HCT116 (cell line): Measurements from ENCODE around the gene PIEZO2. TPM values are rescaled to one million over a fixed set of nuclear protein-coding genes. Genes with fewer than 3 reads are reported as not detected.

Experiments used
- ATAC-seq: fragments of 200-7000 bp; cut with Tn5 transposase; 2 replicates; pipeline ENCODE4 v1.9.1; 2020; ENCODE audit warnings: mild to moderate bottlenecking, moderate library complexity
- BruUV-seq: library from RNA; stranded (reverse); fragments of 400-500 nt; replicated peaks from 2 replicates; lab custom pipeline; 2021; lab: Mats Ljungman, UMichigan
- CTCF ChIA-PET: fragments of 300-600 bp; sonication (Branson Sonifier 250); formaldehyde crosslinking; loops from one replicate; lab custom pipeline; 2021; ENCODE audit warnings: antibody characterized with exemption; lab: Charles Lee
- POLR2A ChIA-PET: fragments of 300-600, 350-600 bp; sonication (Branson Sonifier 250); formaldehyde crosslinking; loops from one replicate; lab custom pipeline; 2021; ENCODE audit warnings: antibody characterized with exemption; lab: Charles Lee
- RAD21 ChIA-PET, 2 experiments: fragments of 300-600 bp; sonication (Branson Sonifier 250); formaldehyde crosslinking; loops; one replicate each; lab custom pipeline; 2023; ENCODE audit warnings: low total read pairs in 2 of 2; ENCODE audit not compliant: uncharacterized antibody in 2 of 2, unreplicated experiment in 2 of 2, low non-redundant PET in 1 of 2; lab: Charles Lee
- DNase-seq: peaks from one replicate; pipeline ENCODE4 v3.0.0-alpha.2; 2010; ENCODE audit warnings: low read depth, low spot score
- H2AFZ ChIP-seq: fragments of 200-600 bp; shearing (Covaris generic), sonication (generic); 2 replicates; pipeline ENCODE4 v1.6.1; 2017; ENCODE audit warnings: low read depth, mixed run types, mixed read lengths, antibody characterized with exemption, low read length; ENCODE audit not compliant: poor library complexity, severe bottlenecking
- H3K27ac ChIP-seq: 2 replicates; pipeline ENCODE4 v1.5.1; 2012; ENCODE audit warnings: low read depth, low read length
- H3K27me3 ChIP-seq: fragments of 200-600 bp; sonication (generic); 2 replicates; pipeline ENCODE4 v1.6.1; 2016; ENCODE audit warnings: mixed run types, low read length, mixed read lengths; ENCODE audit not compliant: insufficient read depth
- H3K36me3 ChIP-seq, 2 experiments: fragments of 200-500 bp in 1 of 2; fragments of 200-600 bp in 1 of 2; sonication (Bioruptor generic) in 1 of 2; sonication (generic) in 1 of 2; 2 replicates each; pipeline versions ENCODE4 v1.5.1 to v1.6.1; 2014 to 2016; ENCODE audit warnings: low read length in 2 of 2, inconsistent platforms in 1 of 2, mixed read lengths in 1 of 2, mixed run types in 1 of 2; ENCODE audit not compliant: insufficient read depth in 2 of 2, control insufficient read depth in 1 of 2
- H3K4me1 ChIP-seq, 2 experiments: fragments of 200-600 bp in 1 of 2; sonication (generic) in 1 of 2; 2 replicates each; pipeline versions ENCODE4 v1.5.1 to v1.6.1; 2012 to 2017; ENCODE audit warnings: low read length in 2 of 2, inconsistent platforms in 1 of 2, mild to moderate bottlenecking in 1 of 2, mixed read lengths in 1 of 2, mixed run types in 1 of 2, moderate library complexity in 1 of 2; ENCODE audit not compliant: insufficient read depth in 2 of 2, control insufficient read depth in 1 of 2
- H3K4me2 ChIP-seq: fragments of 200-600 bp; sonication (generic); 2 replicates; pipeline ENCODE4 v1.6.1; 2017; ENCODE audit warnings: mixed run types, low read length, mixed read lengths
- H3K4me3 ChIP-seq, 2 experiments: fragments of 200-600 bp in 1 of 2; sonication (generic) in 1 of 2; replicated peaks in 1 of 2; 2 replicates each; pipeline ENCODE4 v1.5.1; 2011 to 2016; ENCODE audit warnings: low read length in 2 of 2, control low read depth in 1 of 2, low read depth in 1 of 2, mild to moderate bottlenecking in 1 of 2, mixed read lengths in 1 of 2, mixed run types in 1 of 2
- H3K79me2 ChIP-seq: fragments of 200-600 bp; sonication (generic); 2 replicates; pipeline ENCODE4 v1.6.1; 2017; ENCODE audit warnings: mild to moderate bottlenecking, mixed run types, low read length, moderate library complexity, mixed read lengths; ENCODE audit not compliant: insufficient read depth
- H3K9ac ChIP-seq: fragments of 200-600 bp; sonication (generic); 2 replicates; pipeline ENCODE4 v1.6.1; 2016; ENCODE audit warnings: low read length, mixed read lengths
- H3K9me2 ChIP-seq: fragments of 200-600 bp; sonication (generic), shearing (Covaris generic); 2 replicates; pipeline ENCODE4 v1.6.1; 2017; ENCODE audit warnings: mixed run types, mild to moderate bottlenecking, moderate library complexity; ENCODE audit not compliant: insufficient read depth
- H3K9me3 ChIP-seq, 2 experiments: fragments of 200-500 bp in 1 of 2; fragments of 200-600 bp in 1 of 2; sonication (Bioruptor generic) in 1 of 2; sonication (generic) in 1 of 2; 2 replicates each; pipeline ENCODE4 v1.6.1; 2014 to 2017; ENCODE audit warnings: low read length in 2 of 2, mixed read lengths in 2 of 2, inconsistent platforms in 1 of 2, low read depth in 1 of 2, mild to moderate bottlenecking in 1 of 2, mixed run types in 1 of 2, moderate library complexity in 1 of 2; ENCODE audit not compliant: control insufficient read depth in 1 of 2, insufficient read depth in 1 of 2
- H4K20me1 ChIP-seq: fragments of 200-600 bp; sonication (generic), shearing (Covaris generic); 2 replicates; pipeline ENCODE4 v1.6.1; 2017; ENCODE audit warnings: mixed run types, mild to moderate bottlenecking, moderate library complexity; ENCODE audit not compliant: insufficient read depth
- EZH2 ChIP-seq: fragments of 200-600 bp; sonication (generic); IDR thresholded peaks from 2 replicates; pipeline ENCODE4 v1.6.1; 2017; ENCODE audit warnings: antibody characterized with exemption, mixed run types
- intact Hi-C: fragments of 100-400 bp; cut with micrococcal nuclease; formaldehyde crosslinking; loops from 2 replicates; pipeline ENCODE4 v1.10.0; 2022
- total RNA-seq: library from RNA; stranded (reverse); gene quantifications from one replicate; pipeline ENCODE4 v1.2.1, GENCODE V29; 2021; ENCODE audit not compliant: unreplicated experiment
- TF ChIP-seq, protein P1 (sequence below): IDR thresholded peaks from 2 replicates; pipeline ENCODE4 v1.6.1; 2012; ENCODE audit warnings: low read depth
- TF ChIP-seq, protein P2 (sequence below), 3 experiments: fragments of 200-600 bp in 1 of 3; sonication (generic) in 1 of 3; IDR thresholded peaks in 2 of 3; conservative IDR thresholded peaks in 1 of 3; 2 replicates each; pipeline ENCODE4 v1.5.1; 2012 to 2017; ENCODE audit warnings: low read depth in 2 of 3, low read length in 2 of 3, antibody characterized with exemption in 1 of 3, borderline replicate concordance in 1 of 3, control low read depth in 1 of 3, mild to moderate bottlenecking in 1 of 3, mixed read lengths in 1 of 3, mixed run types in 1 of 3, moderate library complexity in 1 of 3; ENCODE audit not compliant: insufficient read depth in 1 of 3

Gene PIEZO2
- total RNA-seq, 1 experiment from 2014 or later = 0.34 TPM

- peaks cover 41% of the 10 kb centered on the region for H3K27me3 ChIP-seq
- H3K27ac ChIP-seq = no peak overlapping the region
- H3K9me3 ChIP-seq = no peaks in the 10 kb centered on the region
- no peak overlapping the region for H3K4me3 ChIP-seq
- DNase-seq = no peak
- no peaks in the 10 kb centered on the region for H4K20me1 ChIP-seq
- H3K4me2 ChIP-seq = no peak overlapping the region
- ChIA-PET POLR2A (no interaction called here), CTCF (no interaction called here), RAD21 (no interaction called here)
- no peaks in the 10 kb centered on the region for H3K79me2 ChIP-seq
- no TSS peak for BruUV-seq
- no peak overlapping the region for H2AFZ ChIP-seq
- intact Hi-C loops = no loop called here
- H3K36me3 ChIP-seq = no peaks in the 10 kb centered on the region
- ATAC-seq = no peak
- H3K9ac ChIP-seq = no peak overlapping the region
- H3K9me2 ChIP-seq = no peaks in the 10 kb centered on the region
- no peak for TF ChIP-seq EZH2
- TF ChIP-seq, protein P1, sequence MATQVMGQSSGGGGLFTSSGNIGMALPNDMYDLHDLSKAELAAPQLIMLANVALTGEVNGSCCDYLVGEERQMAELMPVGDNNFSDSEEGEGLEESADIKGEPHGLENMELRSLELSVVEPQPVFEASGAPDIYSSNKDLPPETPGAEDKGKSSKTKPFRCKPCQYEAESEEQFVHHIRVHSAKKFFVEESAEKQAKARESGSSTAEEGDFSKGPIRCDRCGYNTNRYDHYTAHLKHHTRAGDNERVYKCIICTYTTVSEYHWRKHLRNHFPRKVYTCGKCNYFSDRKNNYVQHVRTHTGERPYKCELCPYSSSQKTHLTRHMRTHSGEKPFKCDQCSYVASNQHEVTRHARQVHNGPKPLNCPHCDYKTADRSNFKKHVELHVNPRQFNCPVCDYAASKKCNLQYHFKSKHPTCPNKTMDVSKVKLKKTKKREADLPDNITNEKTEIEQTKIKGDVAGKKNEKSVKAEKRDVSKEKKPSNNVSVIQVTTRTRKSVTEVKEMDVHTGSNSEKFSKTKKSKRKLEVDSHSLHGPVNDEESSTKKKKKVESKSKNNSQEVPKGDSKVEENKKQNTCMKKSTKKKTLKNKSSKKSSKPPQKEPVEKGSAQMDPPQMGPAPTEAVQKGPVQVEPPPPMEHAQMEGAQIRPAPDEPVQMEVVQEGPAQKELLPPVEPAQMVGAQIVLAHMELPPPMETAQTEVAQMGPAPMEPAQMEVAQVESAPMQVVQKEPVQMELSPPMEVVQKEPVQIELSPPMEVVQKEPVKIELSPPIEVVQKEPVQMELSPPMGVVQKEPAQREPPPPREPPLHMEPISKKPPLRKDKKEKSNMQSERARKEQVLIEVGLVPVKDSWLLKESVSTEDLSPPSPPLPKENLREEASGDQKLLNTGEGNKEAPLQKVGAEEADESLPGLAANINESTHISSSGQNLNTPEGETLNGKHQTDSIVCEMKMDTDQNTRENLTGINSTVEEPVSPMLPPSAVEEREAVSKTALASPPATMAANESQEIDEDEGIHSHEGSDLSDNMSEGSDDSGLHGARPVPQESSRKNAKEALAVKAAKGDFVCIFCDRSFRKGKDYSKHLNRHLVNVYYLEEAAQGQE = no peak
- TF ChIP-seq, protein P2, sequence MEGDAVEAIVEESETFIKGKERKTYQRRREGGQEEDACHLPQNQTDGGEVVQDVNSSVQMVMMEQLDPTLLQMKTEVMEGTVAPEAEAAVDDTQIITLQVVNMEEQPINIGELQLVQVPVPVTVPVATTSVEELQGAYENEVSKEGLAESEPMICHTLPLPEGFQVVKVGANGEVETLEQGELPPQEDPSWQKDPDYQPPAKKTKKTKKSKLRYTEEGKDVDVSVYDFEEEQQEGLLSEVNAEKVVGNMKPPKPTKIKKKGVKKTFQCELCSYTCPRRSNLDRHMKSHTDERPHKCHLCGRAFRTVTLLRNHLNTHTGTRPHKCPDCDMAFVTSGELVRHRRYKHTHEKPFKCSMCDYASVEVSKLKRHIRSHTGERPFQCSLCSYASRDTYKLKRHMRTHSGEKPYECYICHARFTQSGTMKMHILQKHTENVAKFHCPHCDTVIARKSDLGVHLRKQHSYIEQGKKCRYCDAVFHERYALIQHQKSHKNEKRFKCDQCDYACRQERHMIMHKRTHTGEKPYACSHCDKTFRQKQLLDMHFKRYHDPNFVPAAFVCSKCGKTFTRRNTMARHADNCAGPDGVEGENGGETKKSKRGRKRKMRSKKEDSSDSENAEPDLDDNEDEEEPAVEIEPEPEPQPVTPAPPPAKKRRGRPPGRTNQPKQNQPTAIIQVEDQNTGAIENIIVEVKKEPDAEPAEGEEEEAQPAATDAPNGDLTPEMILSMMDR (IDR thresholded peaks at IDR 0.05 in 2 of 3, conservative IDR thresholded peaks at IDR 0.05 in 1 of 3; ENCODE audit: borderline replicate concordance in 1 of 3, insufficient read depth in 1 of 3, low read depth in 2 of 3, low read length in 2 of 3) = no peak
- no peaks in the 10 kb centered on the region for H3K4me1 ChIP-seq
These were observed 469.7 kb downstream of the PIEZO2 start for GRCh38 chr18:10679557-10680270.
